Measurements from ENCODE around the gene CKS1B.

The CKS1B gene

DNA sequence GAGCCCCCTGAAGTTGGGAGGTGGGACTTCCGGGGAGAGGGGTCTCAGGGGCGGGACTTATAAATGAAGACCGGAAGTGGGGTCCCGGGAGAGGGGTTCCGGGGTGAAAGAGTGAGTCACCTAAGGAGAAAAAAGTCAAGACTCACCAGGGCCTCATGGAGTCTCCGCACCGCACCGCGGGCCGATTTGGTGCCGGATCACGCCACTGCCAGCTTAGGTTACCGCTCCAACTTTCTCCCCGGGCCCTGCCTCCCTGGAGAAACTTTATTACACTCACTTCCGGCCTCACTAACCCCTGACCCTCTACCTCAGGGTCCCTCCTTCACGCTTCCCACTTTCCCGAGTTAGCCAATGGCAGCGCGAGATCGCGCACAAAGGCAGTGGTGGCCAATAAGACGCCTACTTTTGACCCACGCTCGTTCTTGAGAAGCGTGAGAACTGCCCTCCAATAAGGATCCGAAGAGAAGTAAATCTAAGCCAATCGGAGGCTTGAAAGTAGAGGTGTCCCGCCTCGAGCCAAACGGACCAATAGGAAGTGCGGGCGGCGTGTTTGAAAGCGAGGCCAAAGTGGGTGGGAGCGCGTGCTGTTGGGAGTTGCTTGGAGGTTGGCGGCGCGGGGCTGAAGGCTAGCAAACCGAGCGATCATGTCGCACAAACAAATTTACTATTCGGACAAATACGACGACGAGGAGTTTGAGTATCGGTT, at the start of gene CKS1B:
Gene CKS1B (plus strand): TSS at position 580 of the 706 bp plus-strand sequence. CDS start 65 bp downstream, at position 645.
- peak; percentile 100 for DNase-seq (ENCODE audit: low read depth)

DNA sequence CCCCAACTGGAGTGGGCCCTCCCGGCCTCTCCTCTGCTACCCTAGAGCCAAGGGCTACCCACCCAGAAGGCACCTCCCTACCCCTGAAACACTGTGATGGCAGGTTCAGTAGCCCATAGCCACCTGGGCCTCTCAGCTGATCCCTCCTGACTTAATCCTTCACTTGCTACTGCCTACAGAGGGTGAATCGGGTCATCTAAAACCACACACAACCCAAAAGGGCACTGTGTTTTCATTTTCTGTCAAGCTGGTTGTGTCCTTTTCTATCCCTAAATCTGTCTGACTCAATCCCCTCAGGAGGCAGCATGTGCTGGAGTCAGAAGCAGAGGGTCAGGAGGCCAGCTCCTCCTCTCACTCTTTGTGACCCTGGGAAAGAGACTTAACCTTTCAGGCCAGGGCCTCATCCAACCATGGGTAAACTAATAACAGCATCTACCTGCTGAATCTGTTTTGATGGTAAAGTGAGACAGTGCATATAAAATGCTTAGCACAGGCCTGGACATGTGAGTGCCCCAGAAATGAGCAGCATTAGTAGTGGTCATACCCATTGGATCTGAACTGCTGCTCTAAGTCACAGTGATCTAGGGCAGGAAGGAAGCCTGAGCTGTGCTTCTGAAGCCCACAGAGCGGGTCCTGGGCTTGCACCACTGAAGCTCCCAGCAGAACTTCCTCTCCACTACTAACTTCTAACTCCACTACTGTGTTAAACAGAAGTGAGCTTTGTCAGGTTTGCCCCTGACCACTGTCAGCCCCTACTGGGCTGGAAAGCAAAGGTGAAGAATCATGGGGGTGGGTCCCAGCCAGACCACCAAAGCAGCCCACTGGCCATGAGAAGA, 48.9 kb upstream of the CKS1B start:
- no peak for DNase-seq (ENCODE audit: low read depth)

DNA sequence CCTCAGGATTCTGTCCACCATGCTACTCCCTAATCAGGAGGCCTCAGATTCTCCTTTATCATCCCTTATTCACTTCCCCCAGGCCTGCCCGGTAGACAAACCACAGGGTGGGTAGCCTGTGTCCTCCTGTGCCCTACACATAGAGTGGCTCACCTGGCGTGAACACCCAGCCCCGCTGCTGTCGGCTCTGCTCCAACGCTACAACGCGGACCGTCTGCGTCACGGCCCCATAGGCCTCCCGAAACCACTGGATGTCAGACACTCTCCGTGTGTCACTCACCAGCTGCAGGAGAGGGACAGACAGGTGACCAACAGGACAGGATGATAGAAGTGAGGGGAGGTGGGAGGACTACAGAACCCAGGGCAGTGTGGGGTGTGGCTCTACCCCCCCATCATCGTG, 48.3 kb upstream of the CKS1B start:
- no peak for DNase-seq (ENCODE audit: low read depth)

DNA sequence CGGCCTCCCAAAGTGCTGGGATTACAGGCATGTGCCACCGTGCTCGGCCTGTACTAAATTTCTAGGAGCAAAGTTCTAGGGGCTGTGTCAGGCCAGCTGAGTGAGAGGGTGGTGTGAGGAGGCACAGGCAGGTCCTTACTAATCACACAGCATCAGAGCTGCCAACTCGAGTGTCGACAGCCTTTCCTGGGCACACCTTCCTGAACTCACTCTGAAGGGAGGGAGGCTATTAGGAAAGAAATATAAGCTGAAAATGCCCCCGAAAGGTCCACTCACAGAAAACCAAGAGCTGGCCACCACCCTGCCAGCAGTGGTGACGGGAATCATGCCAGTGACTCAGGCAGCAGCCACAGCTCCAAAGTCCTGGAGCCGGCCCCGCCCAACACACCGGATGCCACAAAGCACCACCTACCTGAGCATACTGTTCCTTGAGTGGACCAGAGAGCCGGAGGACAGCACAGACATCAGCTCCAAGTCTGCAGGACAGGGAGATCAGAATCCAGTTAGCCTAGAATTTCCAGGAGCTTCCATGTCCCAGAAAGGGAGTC, 42.5 kb upstream of the CKS1B start:
- peak; percentile 34 for DNase-seq (ENCODE audit: low read depth)

DNA sequence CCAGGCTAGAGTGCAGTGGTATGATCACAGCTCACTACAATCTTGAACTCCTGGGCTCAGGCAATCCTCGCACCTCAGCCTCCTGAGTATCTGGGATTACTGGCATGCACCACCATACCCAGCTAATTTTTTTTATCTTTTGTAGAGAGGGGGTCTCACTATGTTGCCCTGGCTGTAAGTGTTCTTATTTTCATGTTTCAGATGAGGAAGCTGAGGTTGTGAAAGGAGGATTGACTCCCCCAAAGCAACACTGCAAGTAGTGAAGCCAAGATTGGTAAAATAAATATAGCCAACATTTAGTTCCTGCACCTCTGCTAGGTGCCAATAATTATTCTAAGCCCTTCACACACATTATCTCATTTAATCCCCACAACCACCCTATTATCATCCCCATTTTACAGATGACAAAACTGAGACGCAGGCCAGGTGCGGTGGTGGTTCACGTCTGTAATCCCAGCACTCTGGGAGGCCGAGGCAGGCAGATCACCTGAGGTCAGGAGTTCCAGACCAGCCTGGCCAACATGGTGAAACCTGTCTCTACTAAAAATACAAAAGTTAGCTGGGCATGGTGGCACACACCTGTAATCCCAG, 40.0 kb upstream of the CKS1B start:
- no peak for DNase-seq (ENCODE audit: low read depth)

DNA sequence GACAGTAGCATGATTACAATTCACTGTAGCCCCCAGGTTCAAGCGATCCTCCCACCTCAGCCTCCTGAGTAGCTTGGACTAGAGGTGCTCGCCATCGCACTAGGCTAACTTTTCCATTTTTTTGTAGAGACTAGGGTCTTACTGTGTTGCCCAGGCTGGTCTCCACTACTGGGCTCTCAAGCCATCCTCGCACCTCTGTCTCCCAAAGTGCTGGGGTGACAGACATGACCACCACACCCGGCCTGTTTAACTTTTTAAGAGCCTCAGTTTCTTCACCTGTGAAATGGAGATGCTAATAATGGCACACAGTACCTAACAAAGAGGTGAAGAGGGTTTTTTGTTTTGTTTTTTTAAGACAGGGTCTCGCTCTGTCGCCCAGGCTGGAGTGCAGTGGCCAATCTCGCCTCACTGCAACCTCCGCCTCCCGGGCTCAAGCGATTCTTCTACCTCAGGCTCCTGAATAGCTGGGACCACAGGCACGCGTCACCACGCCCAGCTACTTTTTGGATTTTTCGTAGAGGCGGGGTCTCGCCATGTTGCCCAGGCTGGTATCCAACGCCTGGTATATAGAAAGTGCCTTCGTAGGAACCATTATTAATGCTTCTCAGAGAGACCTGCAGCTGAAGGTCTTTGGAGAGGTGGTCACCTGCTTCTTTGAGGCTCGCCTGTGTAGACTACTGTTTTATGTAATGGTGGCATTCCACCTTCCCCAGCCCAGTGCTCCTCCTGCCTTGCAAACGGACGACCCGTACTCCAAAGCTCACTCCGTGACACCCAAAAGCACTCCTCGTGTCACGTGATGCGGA, 38.5 kb upstream of the CKS1B start:
- DNase-seq (ENCODE audit: low read depth), result no peak

DNA sequence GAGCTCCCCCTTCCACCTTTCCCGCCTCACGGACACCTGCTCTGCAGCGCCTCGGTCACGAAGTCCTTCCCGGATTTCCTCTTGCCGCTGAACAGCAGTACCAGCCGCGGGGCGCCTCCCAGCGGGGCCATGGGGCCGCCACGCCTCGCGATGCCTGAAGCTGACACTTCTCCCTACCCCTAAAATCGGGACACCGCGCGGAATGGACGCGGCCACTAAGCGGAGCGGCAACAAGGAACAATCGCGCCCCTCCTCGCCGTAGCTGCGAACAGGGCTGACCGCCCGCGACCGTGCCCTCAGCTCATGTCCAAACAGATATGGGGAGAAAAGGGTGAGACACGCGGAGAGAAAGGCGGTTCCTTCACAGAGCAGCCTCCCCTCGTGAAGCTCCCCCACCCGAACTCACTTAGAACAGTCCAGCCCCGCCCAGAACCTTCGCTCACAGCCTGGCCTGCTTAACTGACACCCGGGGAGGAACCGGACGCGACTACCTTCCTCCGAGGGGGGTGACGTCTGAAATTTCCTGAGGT, 37.9 kb upstream of the CKS1B start, which contains the start of gene PMVK:
Gene PMVK (minus strand): TSS at position 165 of the 530 bp plus-strand sequence. CDS start 34 bp downstream, at position 131.
- DNase-seq (ENCODE audit: low read depth), result peak; percentile 97

DNA sequence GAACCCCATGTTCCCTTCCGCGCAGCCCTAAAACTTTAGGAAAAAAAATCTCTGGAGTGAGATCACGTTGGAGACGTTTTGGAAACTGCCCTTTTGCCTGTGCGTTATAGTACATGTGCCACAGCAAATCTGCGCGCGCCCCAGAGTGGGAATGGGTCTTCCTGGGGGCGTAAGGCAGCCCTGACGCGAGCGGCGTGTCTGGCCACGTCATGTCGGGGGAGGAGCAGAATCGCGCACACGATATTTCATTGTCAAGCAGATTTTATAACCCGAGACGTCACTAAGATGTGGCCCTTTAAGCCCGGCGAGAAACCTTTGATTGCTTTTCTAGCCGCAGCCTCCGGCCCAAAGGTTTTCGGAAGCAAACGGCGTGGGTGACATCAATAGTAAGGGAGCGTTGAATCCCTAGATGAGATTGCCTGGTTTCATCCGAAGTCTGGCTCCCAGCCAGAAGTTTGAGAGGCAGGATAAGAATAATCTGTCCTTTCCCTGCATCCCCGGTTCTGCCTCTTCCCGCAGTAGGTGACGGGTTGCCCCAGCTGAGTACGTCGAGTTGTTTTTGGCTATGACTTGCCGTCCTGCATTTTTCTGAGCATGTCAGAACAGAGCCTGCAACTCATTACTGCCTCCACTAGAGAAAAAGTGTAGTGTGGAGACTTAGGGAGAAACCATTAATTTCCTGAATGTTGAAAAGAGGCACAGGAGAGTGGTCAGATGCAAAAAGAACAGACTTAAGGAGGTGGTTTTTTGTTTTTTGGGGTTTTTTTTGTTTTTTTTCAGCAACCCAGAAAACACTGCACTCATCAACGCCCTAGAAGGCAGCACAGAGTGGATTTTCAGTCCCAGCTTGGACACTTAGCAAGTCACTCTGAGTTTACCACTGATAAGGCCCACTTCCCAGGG, 37.1 kb upstream of the CKS1B start:
- peak; percentile 95 for DNase-seq (ENCODE audit: low read depth)

DNA sequence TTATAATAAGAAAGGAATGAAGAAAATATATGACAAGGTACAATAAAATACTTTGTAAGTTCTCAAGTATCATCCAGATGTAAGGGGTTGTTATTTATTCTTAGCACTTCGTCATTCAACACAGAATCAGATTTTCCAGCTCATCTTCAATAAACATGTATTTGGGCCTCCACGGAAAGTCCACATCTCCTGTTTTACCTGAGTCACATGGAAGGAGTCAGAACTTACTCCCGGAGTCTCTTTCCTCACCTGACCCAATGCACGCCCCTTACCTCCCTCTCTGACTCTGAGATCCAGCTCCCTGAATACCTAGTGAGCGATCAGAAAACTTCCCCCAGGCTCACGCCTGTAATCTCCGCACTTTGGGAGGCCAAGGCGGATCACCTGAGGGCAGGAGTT, 36.5 kb upstream of the CKS1B start:
- DNase-seq (ENCODE audit: low read depth), result no peak

DNA sequence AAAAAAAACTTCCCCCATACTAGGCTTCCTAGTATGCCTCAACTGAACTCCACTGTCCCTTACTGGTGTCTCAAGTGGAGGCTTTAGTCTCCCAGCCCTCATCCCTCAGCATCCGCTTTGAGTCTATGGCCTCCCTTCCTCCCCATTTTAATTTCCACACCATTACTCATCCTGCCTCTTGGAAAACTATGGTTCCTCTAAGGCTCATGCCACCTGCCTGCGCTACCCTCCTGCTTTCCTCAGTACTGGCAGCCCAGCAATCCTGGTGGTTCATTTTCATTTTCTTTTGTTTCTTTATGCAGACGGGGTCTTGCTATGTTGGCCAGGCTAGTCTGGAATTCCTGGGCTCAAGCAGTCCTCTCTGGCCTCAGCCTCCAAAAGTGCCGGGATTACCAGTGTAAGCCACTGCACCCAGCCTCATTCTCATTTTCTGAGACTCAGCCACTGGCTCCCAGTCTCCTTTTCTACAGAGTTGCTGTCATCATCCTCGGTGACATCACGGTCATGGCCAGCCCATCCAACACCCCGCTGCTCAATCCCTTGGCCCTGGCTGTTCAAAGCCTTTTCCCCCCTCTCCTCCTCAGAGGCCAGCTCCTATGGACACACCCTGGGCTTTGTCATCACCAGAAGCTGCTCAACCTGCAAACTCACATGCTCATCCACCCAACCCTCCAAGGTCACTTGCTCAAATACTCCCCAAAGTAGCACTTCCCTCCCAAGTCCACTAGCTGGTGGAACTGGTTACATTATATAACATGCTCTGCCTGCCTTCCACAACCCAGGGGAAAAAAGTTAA, 35.7 kb upstream of the CKS1B start:
- no peak for DNase-seq (ENCODE audit: low read depth)

DNA sequence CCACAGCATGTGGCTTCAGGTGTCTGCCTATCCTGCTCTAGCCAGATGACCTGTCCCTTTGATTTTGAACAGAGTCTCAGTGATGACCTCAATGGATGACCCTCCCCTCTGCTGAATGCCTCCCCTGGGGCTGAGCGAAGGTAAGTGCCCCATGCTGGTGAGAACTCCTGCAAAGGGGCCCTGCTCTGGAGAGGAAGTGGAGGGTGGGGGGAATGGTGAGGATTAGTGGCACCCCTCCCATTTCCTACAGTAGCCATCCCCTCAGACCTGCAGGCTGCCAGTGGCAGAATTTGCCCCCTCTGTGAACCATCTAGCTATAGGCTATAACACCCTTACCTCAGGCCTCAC, 34.3 kb upstream of the CKS1B start:
- no peak for DNase-seq (ENCODE audit: low read depth)

DNA sequence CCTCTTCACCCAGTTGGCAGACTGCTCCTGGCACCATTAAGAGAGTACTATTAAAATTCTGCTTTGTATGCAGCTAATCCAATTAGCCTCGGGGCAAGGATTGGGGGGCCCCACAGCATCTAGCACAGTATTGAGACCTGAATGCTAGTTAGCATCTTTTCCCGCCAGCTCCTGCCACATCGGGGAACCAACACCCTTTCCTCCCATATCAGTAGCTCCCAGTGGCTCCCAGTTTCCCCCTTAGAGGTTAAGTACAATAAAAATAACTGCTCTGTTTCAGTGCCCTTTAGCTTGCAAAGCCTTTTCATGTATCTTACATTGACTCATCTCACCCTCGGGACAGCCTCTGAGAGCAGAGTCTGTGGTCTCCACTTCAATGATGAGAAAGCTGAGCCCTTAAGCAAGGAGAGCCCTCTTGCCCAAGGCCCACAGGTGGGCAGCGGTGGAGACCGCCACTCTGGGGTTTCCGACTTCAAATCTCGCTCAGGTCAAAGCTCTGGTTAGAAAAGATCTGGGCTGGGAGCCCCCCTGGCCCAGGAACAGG, 33.8 kb upstream of the CKS1B start:
- DNase-seq (ENCODE audit: low read depth), result no peak

DNA sequence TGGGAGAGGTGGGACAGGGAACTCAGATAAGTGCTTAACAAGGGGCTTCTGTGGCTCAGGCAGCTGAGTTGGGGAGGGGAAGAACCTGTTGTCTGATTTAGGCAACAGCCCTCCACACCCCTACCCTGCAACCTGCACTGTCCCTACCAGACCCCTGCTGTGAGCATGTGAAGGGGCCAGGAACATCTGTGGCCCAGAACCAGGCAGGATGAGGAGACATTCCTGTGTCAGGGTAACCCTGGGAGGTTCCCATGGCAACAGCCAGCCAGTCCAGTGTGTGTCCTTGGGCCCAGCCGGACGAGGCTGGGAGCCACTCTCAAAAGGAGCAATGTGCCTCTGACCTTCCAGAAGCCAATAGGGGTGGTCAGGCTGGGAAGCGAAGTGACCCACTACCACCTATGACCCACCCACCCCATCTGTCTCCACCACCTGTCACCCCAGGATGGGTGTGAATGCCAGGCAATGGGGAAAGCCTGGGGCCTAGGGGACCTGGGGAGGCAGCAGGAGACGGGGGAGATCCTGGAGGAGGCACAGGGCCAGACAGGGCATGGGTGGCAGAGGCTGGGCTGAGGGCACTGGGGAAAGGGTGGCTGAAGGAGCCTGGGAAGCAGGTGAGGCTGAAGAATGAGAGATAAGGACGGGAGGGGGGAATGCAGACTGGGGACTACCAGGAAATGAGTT, 33.0 kb upstream of the CKS1B start:
- DNase-seq (ENCODE audit: low read depth), result no peak

DNA sequence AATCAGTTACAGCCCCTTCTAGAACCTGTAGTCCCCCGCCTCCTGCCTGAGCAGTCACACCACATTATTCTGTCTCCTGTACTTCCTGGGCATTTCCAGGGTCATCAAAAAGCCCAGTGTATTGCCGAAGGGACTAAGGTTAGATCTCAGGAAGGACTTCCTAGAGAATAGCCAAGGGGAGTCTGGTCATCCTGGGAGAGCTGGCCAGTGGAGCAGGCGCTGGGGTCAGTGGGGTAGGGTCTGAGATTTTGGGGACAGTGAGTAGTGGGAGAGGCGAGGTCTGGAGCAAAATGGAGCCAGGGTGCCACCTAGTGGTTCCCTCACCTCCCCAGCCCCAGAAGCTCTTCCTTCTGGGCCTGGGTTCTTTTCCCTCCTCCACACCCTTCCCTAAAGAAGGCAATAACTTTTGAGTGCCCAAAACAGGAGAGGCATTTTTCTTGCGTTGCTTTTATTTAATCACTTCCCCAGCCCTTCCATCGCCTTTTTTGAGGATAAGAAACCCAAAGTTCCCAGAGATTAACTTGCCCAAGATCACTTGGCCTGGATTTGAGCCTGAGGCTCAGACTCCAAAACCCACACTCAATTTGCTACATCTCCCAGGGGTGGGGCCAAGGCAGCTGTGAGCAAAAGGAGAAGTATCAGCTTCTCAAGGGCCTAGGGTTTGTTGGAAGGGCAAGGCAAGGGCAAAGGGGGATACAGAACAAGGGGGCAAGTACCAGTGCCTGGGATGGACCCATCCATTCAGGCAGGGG, 30.7 kb upstream of the CKS1B start:
- DNase-seq (ENCODE audit: low read depth), result peak; percentile 45

DNA sequence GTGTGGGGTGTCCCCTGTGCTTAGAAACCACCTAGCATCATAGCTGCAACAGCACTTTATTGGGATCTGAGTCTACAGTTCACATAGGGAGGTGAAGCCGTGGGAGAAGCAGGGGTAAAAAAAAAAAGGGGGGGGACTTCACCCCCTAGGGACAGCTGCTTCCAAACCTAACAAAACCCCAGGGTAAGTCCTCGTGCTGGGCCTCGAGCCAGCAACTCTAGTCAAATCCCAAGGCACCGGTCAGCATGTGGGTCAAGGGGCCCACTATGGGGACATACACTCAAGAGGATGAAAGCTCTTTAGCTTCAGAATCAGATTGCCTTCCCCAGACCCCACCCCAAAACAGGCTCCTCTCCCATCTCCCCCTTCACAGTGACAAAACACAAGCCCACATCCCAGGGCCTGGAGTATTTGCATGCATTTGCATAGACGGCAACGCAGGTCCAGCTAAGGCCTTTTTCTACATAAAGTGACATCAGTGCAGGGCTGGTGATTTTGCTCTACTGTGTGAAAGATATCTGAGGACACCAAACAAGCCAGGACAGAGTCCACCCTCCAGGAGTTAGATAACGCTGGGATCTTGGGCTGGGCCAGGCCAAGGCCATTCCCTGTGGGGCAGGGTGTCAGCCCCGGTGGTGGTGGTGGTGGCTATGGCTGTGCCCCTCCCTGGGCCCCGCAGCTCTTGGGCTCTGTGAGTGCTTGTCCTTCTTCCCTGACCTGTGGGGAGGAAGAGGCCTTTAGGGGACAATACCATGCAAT, 29.9 kb upstream of the CKS1B start:
- no peak for DNase-seq (ENCODE audit: low read depth)

DNA sequence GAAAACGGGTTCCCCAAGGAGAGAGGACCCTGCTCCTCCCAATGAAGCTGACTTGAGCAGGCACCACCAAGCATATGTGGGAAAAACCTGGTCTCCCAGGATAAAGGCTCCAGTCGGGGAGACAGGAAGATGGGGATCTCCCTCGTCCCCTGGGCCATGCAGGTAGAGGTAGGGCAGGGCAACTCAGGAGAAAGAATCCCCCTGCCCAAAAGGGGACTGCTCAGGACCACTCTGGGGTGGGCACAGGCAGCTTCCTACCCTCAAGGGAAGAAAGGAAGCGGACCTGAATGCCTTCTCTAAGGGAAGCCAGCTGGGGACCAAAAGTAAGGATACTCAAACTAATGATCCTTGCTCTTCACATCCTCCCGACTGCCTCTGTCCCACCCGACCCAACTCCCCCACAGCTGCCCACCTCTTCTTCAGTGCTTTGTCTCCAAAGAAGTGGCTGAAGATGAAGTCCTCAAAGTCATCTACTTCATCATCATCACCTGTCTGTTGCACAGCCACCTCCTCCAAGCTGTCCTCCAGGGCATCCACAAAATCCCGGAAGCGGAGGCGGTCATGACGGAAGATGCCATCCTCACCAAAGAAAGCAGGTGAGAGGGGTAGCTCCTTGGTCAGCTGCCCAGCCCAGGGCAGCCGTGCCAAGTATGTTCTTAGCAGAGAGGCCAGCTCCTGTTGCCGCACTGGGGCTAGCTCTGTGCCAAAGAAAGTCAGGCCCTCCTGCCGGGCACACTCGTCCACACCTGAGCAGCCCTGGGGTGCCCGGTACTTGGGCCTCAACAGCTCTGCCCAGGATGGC, 29.1 kb upstream of the CKS1B start:
- no peak for DNase-seq (ENCODE audit: low read depth)
